ENCODE measurements around the gene GNAZ. TPM values are rescaled to one million over a fixed set of nuclear protein-coding genes. Genes with fewer than 3 reads are reported as not detected.
"Not testable (repeated sequence)": the region's sequence is repeated elsewhere in the genome, so short reads cannot be mapped to it uniquely, and the experiment has no call there.

The GNAZ gene
- total RNA-seq, 1 donor from 2014 or later, result under 0.01 TPM

GRCh38 chr22:23131931-23132330 is 61.6 kb downstream of the GNAZ start:
- no peaks in the 10 kb centered on the region for H3K27me3 ChIP-seq (ENCODE audit: control insufficient read depth, insufficient read depth, low read length)
- DNase-seq (ENCODE audit: low read depth) (no peak), FAIRE-seq (no peak)
- TF ChIP-seq, protein P1, sequence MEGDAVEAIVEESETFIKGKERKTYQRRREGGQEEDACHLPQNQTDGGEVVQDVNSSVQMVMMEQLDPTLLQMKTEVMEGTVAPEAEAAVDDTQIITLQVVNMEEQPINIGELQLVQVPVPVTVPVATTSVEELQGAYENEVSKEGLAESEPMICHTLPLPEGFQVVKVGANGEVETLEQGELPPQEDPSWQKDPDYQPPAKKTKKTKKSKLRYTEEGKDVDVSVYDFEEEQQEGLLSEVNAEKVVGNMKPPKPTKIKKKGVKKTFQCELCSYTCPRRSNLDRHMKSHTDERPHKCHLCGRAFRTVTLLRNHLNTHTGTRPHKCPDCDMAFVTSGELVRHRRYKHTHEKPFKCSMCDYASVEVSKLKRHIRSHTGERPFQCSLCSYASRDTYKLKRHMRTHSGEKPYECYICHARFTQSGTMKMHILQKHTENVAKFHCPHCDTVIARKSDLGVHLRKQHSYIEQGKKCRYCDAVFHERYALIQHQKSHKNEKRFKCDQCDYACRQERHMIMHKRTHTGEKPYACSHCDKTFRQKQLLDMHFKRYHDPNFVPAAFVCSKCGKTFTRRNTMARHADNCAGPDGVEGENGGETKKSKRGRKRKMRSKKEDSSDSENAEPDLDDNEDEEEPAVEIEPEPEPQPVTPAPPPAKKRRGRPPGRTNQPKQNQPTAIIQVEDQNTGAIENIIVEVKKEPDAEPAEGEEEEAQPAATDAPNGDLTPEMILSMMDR (IDR thresholded peaks at IDR 0.05; ENCODE audit: insufficient read depth, low read length, severe bottlenecking), result no peak
- no peaks in the 10 kb centered on the region for H3K36me3 ChIP-seq (ENCODE audit: control insufficient read depth, insufficient read depth, low read length)
- H3K4me3 ChIP-seq (ENCODE audit: low read depth, low read length), result no peak overlapping the region

- Histone ChIP-seq H3K27me3 (ENCODE audit: control insufficient read depth, insufficient read depth, low read length) (no peaks in the 10 kb centered on the region), H3K4me3 (ENCODE audit: low read depth, low read length) (no peak overlapping the region), H3K36me3 (ENCODE audit: control insufficient read depth, insufficient read depth, low read length) (no peaks in the 10 kb centered on the region)
- no peak for DNase-seq (ENCODE audit: low read depth)
- TF ChIP-seq, protein P1 (IDR thresholded peaks at IDR 0.05; ENCODE audit: insufficient read depth, low read length, severe bottlenecking), result no peak
- FAIRE-seq, result no peak
These were observed 62.2 kb downstream of the GNAZ start for GRCh38 chr22:23132376-23133091.

- Histone ChIP-seq H3K4me3 (ENCODE audit: low read depth, low read length) (no peak overlapping the region), H3K27me3 (ENCODE audit: control insufficient read depth, insufficient read depth, low read length) (no peaks in the 10 kb centered on the region), H3K36me3 (ENCODE audit: control insufficient read depth, insufficient read depth, low read length) (no peaks in the 10 kb centered on the region)
- DNase-seq (ENCODE audit: low read depth) (no peak), FAIRE-seq (no peak)
- TF ChIP-seq, protein P1 (IDR thresholded peaks at IDR 0.05; ENCODE audit: insufficient read depth, low read length, severe bottlenecking), result no peak
These were observed 63.6 kb downstream of the GNAZ start for GRCh38 chr22:23133922-23134321.

DNA sequence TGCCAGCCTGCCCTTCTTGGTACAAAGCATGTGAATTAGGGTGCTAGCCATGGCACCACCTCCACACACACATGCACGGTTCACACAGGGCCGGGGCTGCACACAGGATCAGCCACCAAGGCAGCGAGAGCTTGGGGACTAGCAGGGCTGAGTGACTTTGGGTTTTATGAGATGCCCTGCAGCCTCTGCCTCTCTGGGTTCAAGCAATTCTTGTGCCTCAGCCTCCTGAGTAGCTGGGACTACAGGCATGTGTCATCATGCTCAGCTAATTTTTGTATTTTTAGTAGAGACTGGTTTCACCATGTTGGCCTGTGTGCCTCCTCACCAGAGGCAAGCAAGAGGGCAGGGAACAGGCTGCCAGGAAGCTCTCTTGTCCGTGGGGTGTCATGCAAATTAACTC is 66.7 kb downstream of the GNAZ start:
- FAIRE-seq; DNase-seq (ENCODE audit: low read depth); H3K4me3 ChIP-seq (ENCODE audit: low read depth, low read length); H3K27me3 ChIP-seq (ENCODE audit: control insufficient read depth, insufficient read depth, low read length); H3K36me3 ChIP-seq (ENCODE audit: control insufficient read depth, insufficient read depth, low read length): not testable (repeated sequence)

DNA sequence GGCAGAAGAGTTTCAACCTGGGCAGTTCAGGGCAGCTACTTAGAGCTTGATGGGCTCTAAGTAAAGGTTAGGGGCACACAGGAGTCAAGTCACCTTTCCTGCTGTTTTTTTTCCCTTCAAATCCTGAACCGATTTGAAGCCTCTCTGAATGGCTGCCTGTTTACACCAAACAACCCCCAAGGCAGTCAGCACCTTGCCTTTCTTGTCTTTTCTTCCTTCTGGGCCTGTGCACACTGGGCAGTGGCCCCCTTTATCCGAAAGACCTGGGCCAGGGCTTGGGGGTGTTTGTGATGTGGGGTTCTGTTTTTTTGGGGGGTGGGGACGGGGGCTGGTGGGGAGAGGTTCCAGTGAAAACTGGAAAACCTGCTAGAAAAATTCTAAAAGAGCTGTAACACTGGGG is 67.1 kb downstream of the GNAZ start:
- TF ChIP-seq, protein P1 (IDR thresholded peaks at IDR 0.05; ENCODE audit: insufficient read depth, low read length, severe bottlenecking), result no peak
- Histone ChIP-seq H3K36me3 (ENCODE audit: control insufficient read depth, insufficient read depth, low read length) (no peaks in the 10 kb centered on the region), H3K4me3 (ENCODE audit: low read depth, low read length) (no peak overlapping the region), H3K27me3 (ENCODE audit: control insufficient read depth, insufficient read depth, low read length) (no peaks in the 10 kb centered on the region)
- FAIRE-seq (no peak), DNase-seq (ENCODE audit: low read depth) (no peak)

- TF ChIP-seq, protein P1 (IDR thresholded peaks at IDR 0.05; ENCODE audit: insufficient read depth, low read length, severe bottlenecking), result no peak
- FAIRE-seq (no peak), DNase-seq (ENCODE audit: low read depth) (peak; percentile 43)
- Histone ChIP-seq H3K27me3 (ENCODE audit: control insufficient read depth, insufficient read depth, low read length) (no peaks in the 10 kb centered on the region), H3K36me3 (ENCODE audit: control insufficient read depth, insufficient read depth, low read length) (no peaks in the 10 kb centered on the region), H3K4me3 (ENCODE audit: low read depth, low read length) (no peak overlapping the region)
These were observed 67.7 kb downstream of the GNAZ start for GRCh38 chr22:23137905-23138561.
